CD4-positive, alpha-beta T cell treated with Interleukin-4 for 1 hour (primary cell): ENCODE measurements around the gene PKP1.

Source experiments
- DNase-seq, 2 donors: peaks; one replicate each; pipeline ENCODE4 v3.0.0-alpha.2; 2020 to 2022

PKP1 gene

DNA sequence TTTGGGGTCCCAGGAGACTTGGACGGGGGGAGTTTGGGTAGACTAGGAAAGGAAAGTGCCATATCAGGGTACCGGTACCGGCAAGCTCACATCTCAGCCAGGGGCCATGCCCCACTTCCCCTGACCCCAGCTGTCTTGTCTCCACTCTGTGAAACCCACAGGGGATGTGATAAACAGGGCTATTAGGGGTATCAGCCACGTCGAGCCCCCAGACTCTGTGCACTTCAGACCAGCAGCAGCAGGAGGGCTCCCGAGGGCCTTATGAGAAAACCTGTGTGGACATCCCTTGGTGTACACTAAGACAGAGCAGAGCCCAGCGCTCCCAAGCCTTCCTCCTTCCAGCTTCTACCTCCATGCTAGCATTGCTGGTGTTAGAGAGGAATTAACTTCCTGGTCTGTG lies 47.9 kb downstream of the PKP1 start:
- no peak for DNase-seq

DNA sequence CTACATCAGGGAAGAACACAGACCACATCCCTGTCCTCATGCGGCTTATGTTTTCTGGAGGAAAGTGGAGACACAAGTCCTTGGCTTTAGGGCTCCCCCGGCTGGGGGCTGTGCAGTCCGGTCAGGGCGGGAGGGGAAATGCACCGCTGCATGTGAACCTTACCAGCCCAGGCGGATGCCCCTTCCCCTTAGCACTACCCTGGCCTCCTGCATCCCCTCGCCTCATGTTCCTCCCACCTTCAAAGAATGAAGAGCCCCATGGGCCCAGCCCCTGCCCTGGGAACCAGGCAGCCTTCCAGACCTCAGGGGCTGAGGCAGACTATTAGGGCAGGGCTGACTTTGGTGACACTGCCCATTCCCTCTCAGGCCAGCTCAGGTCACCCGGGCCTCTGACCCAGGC lies 48.7 kb downstream of the PKP1 start:
- no peak for DNase-seq

DNA sequence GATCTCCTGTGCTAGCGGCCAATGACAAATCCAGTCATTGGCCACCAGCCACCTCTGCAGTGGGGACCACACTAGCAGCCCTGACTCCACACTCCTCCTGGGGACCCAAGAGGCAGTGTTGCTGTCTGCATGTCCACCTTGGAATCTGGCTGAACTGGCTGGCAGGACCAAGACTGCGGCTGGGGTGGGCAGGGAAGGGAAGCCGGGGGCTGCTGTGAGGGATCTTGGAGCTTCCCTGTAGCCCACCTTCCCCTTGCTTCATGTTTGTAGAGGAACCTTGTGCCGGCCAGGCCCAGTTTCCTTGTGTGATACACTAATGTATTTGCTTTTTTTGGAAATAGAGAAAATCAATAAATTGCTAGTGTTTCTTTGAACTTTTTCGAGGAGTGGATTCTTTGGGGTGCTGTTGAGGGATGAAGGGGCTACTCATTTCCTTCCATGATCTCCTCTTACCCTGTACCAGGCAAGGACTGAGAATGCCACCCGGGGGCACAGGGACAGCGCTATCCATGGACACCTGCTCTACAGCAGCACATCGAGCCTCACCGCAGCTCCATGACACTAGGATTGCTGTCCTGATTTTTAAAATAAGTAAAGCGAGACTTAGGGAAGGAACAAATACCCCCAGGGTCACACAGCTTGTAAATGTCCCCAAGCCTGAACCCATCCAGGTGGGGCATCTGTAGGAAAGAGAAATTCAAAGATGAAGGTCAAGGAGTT lies 49.5 kb downstream of the PKP1 start:
- no peak for DNase-seq

DNA sequence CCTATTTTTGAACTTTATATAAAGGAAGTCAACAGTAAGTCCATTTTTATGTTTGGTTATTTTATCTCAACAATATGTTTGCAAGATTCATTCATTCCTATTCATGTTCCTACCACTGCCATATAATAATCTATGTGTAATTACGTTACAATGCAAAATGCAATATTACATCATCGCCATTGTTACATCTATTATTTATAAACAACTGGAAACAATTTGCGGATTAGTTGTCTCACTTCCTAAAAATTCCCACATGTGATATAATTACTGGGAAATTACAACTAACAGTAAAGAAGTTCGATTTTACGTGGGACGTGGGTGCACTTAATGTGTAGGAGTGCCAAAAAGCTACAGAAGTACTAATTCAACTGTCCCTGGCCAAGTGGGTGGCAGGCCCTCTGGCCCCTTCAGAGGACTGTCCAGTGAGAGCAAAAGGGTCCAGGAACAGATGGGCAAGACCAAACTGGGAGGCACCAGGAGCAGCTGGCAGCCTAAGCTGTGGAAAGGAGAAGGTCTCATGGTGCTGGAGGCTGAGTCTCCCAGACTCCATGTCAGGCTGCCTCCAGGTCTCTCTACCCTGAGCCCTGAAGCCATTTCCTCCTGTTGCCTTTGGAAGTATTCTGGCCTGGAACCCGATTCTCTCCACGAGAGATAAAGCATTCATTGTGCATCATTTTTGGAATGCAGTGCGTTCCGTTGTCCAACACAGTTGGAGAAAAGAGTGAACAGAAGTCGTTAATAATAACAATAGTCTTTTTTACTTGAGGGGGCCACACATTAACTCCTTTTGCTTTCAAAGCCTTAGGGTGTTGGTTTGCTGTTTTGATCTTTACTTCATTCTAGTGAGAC lies 51.2 kb downstream of the PKP1 start:
- DNase-seq: no peak

DNA sequence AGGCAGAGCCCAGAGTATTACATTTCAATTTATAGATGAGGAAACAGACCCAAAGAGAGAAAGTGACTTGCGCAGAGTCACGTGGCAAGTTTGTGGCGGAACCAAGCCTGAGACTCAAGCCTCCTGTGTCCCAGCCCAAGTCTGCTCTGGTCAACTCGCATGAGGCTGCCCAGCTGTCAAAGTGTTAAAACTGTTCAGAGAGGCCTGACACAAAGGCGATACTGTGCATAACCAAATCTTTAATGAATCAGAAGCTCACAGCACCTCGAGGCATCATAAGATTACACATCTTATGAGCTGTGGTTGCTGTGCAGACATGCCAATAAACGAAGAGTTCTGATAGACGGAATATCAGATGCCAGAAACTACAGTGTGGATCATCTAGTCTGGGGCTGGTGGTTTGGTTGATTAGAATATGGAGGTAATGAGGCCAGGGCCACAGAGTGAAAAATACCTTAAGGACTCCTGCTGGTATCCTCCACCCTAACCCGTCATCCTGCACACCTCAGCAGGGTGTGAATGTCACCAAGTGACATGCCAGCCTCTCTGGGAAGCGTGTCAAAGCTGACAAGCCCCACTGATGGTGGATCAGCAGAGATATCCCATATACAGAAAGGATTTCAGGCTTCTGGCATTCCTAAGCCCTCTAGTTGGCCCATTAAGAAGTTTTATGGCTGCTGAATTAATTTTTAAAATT lies 52.0 kb downstream of the PKP1 start:
- DNase-seq: no peak

DNA sequence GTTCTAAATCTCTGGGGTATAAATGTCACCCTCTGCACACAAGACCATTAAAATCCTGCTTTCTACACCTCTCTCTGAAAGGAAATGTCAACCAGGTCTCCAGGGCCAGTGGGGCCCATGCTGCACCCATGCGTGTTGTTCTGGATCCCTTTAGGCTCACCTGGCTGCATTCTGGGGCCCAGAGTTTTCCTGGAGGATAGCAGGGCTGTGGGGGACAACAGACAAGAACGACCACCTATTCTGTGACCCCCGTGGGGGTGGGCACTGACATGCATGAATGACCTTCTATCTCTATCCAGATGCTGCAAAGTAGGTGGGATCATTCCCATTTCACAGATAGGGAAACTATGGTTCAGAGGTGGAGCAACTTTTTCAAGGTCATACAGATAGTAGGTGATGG lies 52.6 kb downstream of the PKP1 start:
- no peak for DNase-seq

DNA sequence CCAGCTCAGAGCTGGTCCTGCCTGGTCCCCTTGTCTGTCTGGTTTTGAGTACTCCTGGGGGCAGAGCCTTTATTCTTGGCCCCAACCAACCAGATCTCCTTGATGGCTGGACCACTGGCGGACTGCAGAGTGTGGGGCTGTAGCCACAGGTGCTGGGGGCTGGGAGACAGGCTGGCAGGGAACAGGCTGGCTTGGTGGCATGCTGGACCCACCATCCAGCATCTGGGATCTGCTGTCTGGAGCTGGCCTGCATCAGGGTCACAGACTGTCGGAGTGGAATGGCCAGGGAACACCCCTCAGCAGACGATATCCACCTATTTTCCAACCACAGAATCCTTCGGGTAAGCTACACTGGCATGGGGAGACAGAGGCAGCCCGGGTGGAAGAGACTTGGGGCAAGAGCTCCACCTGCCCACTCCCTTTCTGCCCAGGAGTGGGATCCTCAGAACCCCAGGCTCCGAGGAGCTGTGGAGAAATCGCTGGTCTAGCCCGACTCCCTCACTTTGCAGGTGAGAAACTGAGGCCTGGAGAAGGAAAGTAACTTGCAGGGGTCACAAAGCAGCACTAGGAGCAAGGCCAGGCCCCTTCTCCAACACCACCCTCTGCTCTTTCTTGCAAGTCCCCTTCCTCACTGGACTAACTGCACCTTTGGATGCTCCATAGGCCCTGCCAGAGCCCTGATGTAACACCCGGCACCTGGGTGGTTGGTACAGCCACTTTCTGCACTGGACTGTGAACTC lies 53.6 kb downstream of the PKP1 start:
- no peak for DNase-seq

DNA sequence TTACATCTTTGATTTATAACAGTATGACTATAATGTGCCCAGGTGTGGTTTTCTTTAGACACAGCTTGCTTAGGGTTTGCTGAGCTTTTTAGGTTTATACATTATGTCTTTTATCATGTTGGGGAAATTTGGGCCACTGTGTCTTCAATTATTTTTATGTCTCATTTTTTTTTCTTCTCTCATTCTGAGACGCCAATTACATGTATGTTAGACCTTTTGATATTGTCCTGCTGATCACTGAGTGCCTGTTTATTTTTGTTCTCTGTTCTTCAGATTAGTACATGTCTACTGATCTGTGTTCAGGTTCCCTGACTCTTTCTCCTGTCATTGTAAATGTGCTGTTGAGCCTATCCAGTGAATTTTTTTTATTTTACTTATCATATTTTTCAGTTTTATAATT lies 58.1 kb downstream of the PKP1 start:
- no peak for DNase-seq

DNA sequence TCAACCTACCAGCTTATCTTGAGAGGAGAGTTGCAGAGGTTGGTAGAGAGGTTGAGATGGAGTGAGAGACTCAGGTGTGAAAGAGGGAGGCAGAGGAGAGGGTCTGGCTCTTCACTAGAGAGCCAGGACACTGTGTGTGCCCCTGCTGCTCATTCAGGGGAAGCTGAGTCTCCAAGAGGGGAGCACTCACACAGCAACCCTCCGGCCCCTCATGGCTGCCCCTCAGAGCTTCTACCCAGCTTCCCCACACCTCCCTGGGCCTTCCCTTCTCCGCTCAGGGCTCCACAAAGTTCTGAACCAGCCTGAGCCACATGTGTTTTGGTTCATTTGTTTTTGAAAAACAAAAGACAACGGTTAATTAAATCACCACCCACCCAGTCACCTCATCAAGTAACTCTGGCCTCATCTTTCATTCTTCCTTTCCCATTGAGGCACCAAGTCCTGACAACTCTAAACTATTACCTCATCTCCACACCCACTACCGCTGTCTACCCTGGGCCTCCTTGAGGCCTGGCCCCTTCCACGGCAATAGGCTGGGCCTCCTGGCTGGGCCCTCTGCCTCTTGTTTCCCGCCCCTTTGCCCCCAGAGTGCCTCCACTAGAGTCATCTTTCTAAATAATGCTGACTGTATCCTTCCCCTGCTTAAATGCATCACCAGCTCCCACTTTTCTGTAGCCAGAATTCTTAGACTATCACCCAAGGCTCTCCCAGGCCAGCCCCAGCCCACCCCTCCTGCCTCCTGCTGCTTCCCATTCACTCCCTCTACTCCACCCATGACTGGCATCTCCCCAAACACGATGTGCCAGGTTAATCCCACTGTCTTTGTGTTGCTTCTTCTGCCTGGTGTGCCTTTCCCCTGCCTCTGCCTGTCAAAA lies 61.1 kb downstream of the PKP1 start:
- DNase-seq: no peak

DNA sequence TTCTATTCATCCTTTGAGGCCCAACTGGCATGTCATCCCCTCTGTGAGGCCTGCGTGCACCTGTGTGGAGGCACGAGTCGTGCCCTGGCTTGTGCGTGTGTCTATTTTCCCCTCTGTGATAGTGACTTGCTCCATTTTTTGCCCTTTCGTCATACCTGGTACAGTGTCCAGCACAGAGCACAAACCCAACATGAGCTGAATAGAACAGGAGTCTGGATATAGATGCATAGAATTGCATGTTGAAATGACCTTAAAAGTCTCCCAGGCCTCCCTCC lies 61.7 kb downstream of the PKP1 start:
- DNase-seq: no peak

DNA sequence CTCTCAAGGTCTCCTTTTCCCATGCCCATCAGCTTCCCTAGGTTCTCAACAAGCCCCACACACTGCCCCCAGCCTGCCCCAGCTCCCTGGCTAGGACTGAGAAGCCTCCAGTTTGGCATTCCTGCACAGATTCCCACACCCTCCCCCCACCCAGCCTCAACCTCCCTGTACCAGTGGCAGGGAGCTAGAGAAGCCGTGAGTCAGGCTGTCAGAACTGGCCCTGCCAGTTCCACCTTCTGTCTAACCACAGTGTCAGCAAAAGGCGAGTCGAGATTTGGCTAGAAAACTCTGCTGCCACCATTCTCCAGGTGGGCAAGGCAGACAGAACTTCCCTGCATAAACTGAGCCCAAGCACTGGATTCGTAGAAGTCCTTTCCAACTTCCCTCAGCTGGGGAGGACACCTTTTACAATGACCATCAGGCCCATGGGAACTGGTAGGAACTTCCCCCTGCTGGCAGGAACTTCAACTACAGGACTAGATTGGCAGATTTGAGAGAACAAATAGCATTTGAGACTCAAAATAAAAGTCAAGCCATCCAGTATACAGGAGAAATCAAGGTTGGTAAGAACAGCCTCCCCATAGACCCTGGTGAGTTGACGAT lies 63.1 kb downstream of the PKP1 start:
- no peak for DNase-seq

DNA sequence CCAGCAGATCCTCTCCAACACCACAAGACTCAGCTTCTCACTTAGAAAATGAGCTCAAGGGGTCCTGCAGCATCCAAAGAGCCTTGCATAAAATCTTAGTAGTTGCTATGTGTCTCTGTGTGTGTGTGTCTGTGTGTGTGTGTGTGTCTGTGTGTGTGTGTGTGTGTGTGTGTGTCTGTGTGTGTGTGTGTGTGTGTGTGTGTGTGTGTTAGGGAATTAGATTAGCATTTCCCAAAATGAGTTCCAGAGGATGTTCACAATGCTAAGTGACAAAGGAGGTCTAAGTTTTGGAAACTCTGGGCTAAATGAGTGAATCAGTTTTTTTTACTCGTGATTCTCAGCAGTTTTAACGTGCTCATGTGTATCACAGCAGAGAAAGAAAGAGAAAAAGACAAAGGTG lies 63.7 kb downstream of the PKP1 start:
- DNase-seq: no peak

DNA sequence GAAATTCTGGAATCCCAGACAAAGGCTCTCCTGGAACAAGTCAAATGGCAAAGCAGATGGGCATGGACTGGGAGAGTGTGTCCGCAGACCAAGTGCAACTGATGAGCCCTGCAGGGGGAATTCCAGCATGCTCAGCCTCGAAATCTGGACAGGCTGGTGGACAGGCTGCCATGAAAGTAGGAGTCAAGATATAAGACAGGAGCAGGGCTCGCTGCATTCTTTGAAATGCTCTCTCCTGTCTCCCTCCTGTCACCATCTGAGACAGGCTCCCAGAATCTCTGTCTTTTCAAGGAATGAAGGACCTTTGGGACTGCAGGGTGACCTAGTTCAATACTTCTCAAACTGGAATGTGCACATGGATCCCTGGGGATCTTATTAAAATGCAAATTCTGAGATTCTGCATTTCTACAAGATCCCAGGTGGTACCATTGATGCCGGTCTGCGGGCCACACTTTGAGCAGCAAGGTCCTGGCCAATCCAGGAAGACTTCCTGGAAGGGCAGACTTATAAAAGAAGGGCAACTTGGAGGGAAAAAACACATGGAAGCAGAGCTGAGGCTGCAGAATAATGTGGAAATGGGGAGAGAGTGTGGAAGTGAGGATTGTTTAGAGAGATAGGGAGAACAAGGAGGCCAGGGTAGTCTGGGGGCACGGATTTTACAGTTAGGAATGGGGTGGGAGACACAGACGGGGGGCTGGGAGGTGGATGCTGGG lies 64.3 kb downstream of the PKP1 start:
- no peak for DNase-seq

DNA sequence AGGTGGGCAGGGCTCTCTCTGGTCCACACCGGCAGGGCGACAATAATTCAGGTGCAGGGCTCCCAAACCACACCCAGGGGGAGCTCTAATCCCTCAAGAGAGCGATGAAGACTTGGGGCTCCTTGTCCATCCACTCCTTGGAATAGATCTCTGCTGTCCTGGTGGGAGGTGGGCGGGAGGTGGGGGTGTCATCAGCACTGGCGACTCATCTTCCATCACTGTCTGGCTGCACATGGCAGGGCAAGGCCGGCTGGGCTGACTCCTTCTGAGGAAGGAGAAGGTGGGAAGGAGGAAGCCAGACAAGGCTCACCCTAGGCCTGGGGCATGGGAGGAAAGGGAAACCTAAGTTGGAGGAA lies 64.9 kb downstream of the PKP1 start:
- DNase-seq: peak in 1 of 2 donors; percentile 5

DNA sequence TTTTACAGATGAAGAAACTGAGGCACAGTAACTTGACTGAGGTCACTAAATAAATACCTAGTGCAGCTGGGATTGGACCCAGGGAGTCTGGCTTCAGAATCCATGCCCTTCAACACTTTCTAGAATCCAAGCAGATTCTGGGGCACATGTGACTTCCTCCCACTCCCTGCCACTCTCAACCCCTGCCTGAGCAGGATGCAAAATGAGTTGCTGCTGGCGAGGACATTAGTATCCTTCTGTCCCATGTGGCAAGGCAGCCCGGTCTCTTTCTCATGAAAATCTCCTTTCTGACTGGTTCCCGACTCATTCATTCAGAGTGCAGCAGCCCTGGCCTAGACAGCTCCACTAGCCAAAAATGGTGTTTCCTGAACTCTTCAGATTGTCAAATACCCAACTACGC lies 65.8 kb downstream of the PKP1 start:
- DNase-seq: no peak

DNA sequence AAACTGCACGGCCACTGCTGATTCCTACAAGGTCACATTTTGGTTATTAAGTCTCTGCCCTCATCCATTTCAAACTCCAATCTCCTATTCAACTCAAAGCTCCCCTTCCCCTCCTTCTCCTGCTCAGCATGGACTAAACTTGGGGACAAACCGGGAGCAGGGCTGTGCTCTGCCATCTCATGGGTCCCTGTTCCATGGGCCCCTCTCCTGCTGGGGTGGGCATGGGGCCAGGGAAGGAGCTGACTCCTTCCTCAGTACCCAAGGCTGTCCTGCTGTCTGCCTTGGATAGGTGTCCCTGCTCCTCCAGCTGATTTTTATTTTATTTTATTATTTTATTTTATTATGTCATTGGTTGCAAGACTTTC lies 67.0 kb downstream of the PKP1 start:
- DNase-seq: no peak

DNA sequence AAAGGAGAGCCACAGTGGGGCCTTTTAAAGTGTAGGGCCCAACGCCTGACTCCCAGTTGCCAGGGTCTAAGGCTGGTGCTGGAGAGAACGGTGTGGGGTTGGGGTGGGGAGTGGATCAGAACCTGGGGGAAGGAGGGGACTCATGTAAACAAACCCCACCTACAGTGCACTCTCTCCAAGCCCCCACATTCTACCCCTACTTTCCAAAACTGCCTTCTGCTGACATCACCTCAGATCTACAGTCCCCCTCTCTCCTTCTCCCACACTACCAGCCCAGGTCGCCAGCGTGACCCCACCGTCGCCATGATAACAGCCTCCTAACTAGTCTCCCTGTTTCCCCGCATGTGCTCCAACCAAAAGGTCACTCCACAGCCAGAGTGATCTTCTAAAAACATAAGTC lies 67.6 kb downstream of the PKP1 start:
- DNase-seq: no peak

DNA sequence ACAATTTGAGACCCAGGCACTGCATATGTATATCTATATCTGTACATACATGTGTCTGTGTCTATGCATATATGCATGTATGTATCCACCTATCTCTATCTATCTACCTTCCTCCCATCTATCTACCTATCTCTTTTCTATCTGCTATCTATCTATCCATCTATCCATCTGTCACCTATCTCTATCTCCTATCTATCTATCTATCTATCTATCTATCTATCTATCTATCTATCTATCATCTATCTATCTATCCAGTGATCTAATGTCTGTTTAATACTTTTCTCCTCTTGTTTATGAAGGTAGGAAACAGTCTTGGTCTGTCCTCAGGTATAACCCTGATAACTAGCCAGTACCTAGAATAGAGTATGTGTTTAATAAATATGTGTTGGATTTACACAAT lies 68.3 kb downstream of the PKP1 start:
- DNase-seq: no peak

DNA sequence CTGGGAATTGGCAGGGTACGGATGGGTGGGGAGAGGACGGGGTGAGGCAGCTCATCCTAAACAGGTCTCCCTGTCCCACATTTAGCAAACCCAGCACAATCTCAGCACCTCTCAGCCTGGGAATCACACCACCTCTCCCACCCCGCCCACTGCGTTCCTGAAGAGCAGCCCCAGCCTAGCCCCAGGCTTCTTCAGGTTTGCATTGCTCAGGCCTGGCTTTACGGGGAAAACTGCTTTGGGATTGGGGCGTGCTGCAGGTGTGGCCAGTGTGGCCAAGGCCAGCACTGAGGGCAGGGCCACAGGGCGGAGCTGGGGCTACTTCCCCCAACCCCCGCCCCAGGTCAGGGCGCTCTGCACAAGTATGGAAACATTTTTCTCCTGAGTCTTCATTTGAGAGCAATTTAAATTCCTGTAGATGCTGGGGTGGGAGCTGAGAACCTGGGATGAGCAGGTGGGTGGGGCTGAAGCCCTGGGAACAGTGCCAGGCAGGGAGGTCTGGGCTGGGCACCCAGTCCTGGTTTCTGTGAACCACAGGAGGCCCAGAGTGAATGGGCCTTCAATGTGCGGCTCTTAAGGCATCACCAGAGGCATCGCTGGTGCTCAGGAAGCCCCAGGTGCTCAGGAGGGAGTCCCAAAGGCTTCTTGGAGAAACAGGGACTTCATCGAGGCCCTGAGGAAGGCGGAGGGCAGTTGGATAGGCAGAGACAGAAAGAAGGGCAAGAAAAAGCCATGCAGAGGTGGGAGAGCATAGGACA lies 70.1 kb downstream of the PKP1 start:
- no peak for DNase-seq

DNA sequence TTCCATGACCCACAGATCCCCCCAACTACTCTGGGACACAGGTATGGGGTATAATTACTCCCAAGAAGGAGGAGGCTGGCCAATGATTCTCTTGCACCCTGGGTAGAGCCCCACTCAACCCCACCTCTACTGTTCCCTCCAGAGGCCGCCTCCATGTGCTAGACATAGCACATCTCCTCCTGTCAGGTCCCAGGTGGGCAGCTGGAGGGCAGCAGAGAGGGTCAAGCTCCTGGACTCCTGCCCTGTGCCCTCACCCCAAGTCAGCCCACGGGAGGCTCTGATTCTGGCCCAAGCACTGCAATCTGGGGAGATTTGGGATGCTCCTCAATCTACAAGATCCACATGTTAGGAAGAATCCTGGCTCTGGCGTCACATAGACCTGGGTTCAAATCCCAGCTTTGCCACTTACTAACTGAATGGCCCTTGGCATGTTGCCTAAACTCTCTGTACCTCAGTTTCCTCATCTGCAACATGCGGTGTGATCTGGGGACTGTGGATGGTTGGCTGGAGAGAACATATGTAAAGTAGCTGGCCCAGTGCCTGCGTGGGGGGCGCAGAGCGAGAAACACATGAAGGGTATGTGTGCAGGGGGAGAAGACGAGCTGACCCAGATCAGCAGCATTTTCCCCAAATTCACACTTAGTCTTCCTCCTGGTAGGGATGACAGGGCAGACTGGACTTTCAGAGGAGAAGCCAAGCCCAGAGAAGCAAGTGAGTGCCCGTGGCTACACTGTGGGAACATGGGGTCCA lies 71.0 kb downstream of the PKP1 start:
- no peak for DNase-seq
